SK-N-MC (cell line): ENCODE data around the gene COL18A1.

Source experiments
- DNase-seq: peaks from one replicate; pipeline ENCODE4 v3.0.0-alpha.2; 2011; ENCODE audit warnings: low read depth, low spot score
- H3K27ac ChIP-seq: fragments of 200-600 bp; sonication (generic); 2 replicates; pipeline ENCODE4 v1.5.1; 2016; ENCODE audit warnings: mixed run types
- H3K36me3 ChIP-seq: fragments of 200-600 bp; sonication (generic); 2 replicates; pipeline ENCODE4 v1.6.1; 2017; ENCODE audit warnings: antibody characterized with exemption, low read length, mixed read lengths; ENCODE audit not compliant: insufficient read depth
- H3K4me3 ChIP-seq: fragments of 200-600 bp; sonication (generic); 2 replicates; pipeline ENCODE4 v1.5.1; 2016
- H3K9ac ChIP-seq: fragments of 200-600 bp; sonication (generic); 2 replicates; pipeline ENCODE4 v1.8.0; 2017; ENCODE audit warnings: mixed run types, mixed read lengths; ENCODE audit not compliant: insufficient read length
- H3K9me3 ChIP-seq: fragments of 200-600 bp; sonication (generic); 2 replicates; pipeline ENCODE4 v1.6.1; 2017; ENCODE audit warnings: low read depth, mild to moderate bottlenecking, antibody characterized with exemption, low read length, moderate library complexity, mixed read lengths
- EZH2 ChIP-seq: fragments of 200-600 bp; sonication (generic); IDR thresholded peaks from one replicate; pipeline ENCODE4 v1.6.1; 2017; ENCODE audit warnings: antibody characterized with exemption
- FOXP2 ChIP-seq: optimal IDR thresholded peaks from 2 replicates; pipeline ENCODE3; 2011; ENCODE audit warnings: mild to moderate bottlenecking, moderate library complexity; ENCODE audit not compliant: insufficient read depth; ENCODE audit errors: extremely low read length, control extremely low read depth
- POLR2AphosphoS5 ChIP-seq: IDR thresholded peaks from 2 replicates; pipeline ENCODE4 v1.6.1; 2012; ENCODE audit warnings: mild to moderate bottlenecking, low read depth, low read length, borderline replicate concordance

The COL18A1 gene

GRCh38 chr21:45470773-45471524 is 66.0 kb downstream of the COL18A1 start:
- Histone ChIP-seq H3K9me3 (no peaks in the 10 kb centered on the region), H3K9ac (peak overlapping the region; percentile 32), H3K27ac (peak overlapping the region; percentile 73; the same call in 1 of the 2 replicates), H3K36me3 (no peaks in the 10 kb centered on the region), H3K4me3 (0 out of 2 replicates have a peak overlapping the region, but pooled peaks have one; percentile 9)
- TF ChIP-seq FOXP2 (no peak), POLR2AphosphoS5 (no peak), EZH2 (no peak)
- DNase-seq, result no peak

GRCh38 chr21:45471525-45472221 is 66.7 kb downstream of the COL18A1 start:
- DNase-seq, result no peak
- H3K9ac ChIP-seq, result peak overlapping the region; percentile 32
- 0 out of 2 replicates have a peak overlapping the region, but pooled peaks have one; percentile 9 for H3K4me3 ChIP-seq
- peak overlapping the region; percentile 73; the same call in 1 of the 2 replicates for H3K27ac ChIP-seq
- H3K36me3 ChIP-seq, result no peaks in the 10 kb centered on the region
- no peak for TF ChIP-seq FOXP2
- TF ChIP-seq POLR2AphosphoS5, result no peak
- TF ChIP-seq EZH2, result no peak
- H3K9me3 ChIP-seq, result no peaks in the 10 kb centered on the region

- Histone ChIP-seq H3K9me3 (no peaks in the 10 kb centered on the region), H3K4me3 (no peak overlapping the region), H3K9ac (no peak overlapping the region), H3K36me3 (no peaks in the 10 kb centered on the region), H3K27ac (no peak overlapping the region)
- TF ChIP-seq EZH2, result no peak
- TF ChIP-seq FOXP2, result no peak
- no peak for TF ChIP-seq POLR2AphosphoS5
- no peak for DNase-seq
Measured at GRCh38 chr21:45472445-45473365, 67.7 kb downstream of the COL18A1 start.

DNA sequence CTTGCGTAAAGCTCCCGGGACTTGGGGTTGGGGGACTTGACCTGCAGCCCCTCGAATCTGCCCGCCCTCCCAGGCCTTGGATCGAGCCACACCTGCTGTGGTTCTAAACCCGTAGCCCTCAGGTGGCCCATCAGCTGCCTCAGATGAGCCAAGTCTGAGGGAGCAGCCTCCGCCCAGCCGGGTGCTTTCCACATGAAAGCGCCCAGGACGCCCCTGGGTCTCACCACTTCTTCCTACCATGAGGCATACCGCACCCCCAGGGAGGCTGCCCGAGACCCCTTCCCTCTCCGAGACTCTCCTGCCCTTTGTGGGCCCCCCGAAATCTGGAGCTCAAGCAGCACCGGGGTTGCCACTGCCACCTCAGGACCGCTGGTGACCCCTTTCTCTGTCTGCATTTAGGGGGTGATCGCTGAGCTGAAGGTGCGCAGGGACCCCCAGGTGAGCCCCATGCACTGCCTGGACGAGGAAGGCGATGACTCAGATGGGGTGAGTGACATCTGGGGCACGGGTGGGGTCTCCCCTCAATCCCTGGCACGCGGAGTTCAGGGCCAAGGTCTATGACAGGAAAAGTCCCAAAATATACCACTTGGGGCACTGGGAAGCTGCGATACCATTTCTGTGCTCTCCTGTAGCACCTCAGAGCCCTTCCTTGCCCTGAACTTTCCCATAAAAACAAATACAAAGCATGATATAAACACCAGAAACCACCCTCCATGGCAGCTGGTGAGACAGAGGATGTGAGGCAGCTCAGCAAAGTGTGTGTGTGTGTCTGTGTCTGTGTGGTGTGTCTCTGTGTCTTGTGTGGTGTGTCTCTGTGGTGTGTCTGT is 68.7 kb downstream of the COL18A1 start:
- H3K27ac ChIP-seq, result no peak overlapping the region
- H3K4me3 ChIP-seq, result no peak overlapping the region
- no peaks in the 10 kb centered on the region for H3K9me3 ChIP-seq
- no peak for DNase-seq
- no peak overlapping the region for H3K9ac ChIP-seq
- H3K36me3 ChIP-seq, result no peaks in the 10 kb centered on the region
- no peak for TF ChIP-seq POLR2AphosphoS5
- TF ChIP-seq EZH2, result no peak
- no peak for TF ChIP-seq FOXP2

GRCh38 chr21:45474323-45474950 is 69.5 kb downstream of the COL18A1 start:
- Histone ChIP-seq H3K9ac (no peak overlapping the region), H3K4me3 (no peak overlapping the region), H3K36me3 (no peaks in the 10 kb centered on the region; the same call in 1 of the 2 replicates), H3K9me3 (no peaks in the 10 kb centered on the region), H3K27ac (no peak overlapping the region)
- DNase-seq, result no peak
- TF ChIP-seq EZH2, result no peak
- TF ChIP-seq FOXP2, result no peak
- no peak for TF ChIP-seq POLR2AphosphoS5

DNA sequence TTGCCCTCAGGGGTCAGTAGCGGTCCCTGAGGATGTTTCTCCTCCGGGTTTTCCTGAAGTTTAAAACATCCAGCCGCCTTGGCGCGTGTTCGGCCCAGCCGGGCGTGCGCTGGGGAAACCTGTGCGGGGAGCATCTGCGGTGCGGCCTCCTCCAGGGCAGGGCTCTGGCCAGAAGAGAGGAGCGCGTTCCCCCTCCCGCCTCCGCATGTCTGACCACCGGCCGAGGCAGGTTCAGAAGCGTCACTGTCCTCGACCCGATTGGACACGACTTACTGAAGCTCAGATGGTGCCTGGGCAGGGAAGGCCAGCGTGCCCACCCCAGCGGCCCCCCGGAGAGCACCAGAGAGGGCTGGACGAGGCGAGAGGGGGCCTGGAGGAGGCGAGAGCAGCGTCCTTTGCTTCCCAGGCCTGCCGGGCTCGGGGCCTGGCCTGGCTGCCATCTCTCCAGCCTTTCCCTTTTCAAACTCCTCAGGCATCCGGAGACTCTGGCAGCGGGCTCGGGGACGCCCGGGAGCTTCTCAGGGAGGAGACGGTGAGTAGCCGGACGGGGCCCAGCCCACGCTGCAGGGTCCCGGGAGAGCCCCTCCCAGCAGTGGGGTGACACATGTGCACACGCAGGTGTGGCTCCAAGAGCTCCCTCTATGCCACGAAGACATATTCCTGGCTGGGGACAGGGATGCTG is 70.2 kb downstream of the COL18A1 start:
- H3K4me3 ChIP-seq, result no peak overlapping the region
- no peak overlapping the region for H3K9ac ChIP-seq
- no peaks in the 10 kb centered on the region; the same call in 1 of the 2 replicates for H3K36me3 ChIP-seq
- no peak overlapping the region for H3K27ac ChIP-seq
- no peaks in the 10 kb centered on the region for H3K9me3 ChIP-seq
- TF ChIP-seq EZH2, result no peak
- DNase-seq, result no peak
